SK-MEL-5 (cell line): ENCODE data around the gene TMEM123. TPM values are rescaled to one million over a fixed set of nuclear protein-coding genes. Genes with fewer than 3 reads are reported as not detected.
"Not testable (repeated sequence)": the region's sequence is repeated elsewhere in the genome, so short reads cannot be mapped to it uniquely, and the experiment has no call there.

ENCODE experiments used
- DNase-seq: peaks from one replicate; pipeline ENCODE4 v3.0.0-alpha.2; 2016; ENCODE audit warnings: low read depth, low spot score
- in situ Hi-C: cut with HindIII; loops from 2 replicates; pipeline ENCODE4 v1.10.0; 2016; ENCODE audit warnings: low sequenced_read_pairs, high pct_unique_total_duplicates, low pct_unique_long_range_greater_than_20kb
- total RNA-seq: library from RNA; depleted of rRNA; stranded (reverse); fragments of >200 nt; shearing (Covaris generic); gene quantifications from 2 replicates; pipeline ENCODE4 v1.2.3, GENCODE V29; 2014

The TMEM123 gene
- total RNA-seq, 1 experiment from 2014 or later: 99.8 TPM

DNA sequence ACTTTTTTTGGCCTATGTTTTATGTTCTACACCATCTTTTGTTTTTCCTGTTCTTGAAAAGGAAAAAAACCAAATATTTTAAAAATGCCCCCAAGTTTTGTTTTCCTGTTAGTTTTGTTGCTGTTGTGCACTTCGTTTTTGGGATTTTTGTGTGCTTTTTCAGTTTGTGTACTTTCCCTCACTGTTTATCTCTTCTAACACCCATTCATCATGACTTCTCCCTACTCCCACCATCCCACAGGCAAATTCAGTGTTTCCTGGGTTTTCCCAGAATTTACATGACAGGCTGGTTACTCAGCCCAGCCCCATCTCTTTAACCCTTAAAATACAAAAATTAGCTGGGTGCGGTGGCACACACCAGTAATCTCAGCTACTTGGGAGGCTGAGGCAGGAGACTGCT is 15.6 kb downstream of the TMEM123 start:
- in situ Hi-C loops: no loop called here
- DNase-seq: no peak

DNA sequence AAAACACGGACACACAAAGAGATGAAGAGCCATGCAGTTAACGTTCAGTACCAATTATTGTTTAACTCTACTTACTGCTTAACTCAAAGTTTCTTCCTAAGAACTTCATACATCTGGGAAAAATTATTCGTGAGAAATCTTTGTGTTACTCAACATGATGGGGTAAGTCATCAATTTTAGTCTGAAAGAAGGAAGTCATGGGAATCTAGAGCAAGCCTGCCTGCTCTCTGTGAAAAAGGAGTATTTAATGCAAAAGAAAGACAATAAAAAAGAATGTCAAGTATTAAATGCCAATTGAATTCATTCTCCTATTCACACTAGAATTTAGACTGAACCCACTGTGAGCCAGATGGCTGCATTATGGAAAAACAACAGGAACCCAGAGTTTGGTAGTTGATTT is 16.0 kb downstream of the TMEM123 start:
- in situ Hi-C loops: no loop called here
- DNase-seq: no peak

DNA sequence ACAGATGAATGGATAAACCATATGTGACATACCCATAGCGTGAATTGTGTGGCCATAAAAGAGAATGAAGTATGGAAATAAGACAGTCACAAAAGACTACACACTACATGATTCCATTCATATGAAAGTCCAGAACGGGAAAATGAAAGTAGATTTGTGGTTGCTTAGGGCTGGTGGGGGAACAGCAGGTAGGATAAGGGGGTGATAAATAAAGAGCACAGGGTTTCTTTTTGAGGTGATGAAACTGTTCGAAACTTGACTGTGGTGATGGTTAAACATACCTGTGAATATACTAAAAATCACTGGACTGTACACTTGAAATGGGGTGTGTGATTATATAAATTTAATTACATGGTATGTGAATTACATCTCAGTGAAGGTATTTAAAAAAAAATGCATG is 16.9 kb downstream of the TMEM123 start:
- in situ Hi-C loops: no loop called here

DNA sequence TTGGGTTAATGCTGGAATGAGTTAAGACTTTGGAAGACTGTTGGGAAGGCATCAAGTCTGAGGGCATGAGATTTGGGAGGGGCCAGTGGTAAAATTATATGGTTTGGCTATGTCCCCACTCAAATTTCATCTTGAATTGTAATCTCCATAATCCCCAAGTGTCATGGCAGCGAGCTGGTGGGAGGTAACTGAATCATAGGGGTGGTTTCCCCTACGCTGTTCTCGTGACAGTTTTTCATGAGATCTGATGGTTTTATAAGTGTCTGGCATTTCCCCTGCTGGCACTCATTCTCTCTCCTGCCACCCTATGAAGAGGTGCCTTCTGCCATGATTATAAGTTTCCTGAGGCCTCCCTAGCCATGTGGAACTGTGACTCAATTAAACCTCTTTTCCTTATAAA is 19.0 kb downstream of the TMEM123 start:
- in situ Hi-C loops, DNase-seq: not testable (repeated sequence)

More for the DNA sequence above, 16.9 kb downstream of the TMEM123 start:
- no peak for DNase-seq

DNA sequence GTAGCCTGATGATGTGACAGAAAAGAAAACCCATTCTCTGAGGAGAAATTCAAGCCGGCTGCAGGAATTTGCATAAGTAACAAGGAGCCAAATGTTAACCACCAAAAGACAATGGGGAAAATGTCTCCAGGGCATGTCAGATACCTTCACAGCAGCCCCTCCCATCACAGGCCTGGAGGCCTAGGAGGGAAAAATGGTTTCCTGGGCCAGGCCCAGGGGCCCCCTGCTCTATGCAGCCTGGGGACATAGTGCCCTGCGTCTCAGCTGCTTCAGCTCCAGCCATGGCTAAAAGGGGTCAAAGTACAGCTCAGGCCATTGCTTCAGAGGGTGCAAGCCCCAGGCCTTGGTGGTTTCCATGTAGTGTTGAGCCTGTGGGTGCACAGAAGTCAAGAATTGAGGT is 20.0 kb downstream of the TMEM123 start:
- DNase-seq, in situ Hi-C loops: not testable (repeated sequence)

DNA sequence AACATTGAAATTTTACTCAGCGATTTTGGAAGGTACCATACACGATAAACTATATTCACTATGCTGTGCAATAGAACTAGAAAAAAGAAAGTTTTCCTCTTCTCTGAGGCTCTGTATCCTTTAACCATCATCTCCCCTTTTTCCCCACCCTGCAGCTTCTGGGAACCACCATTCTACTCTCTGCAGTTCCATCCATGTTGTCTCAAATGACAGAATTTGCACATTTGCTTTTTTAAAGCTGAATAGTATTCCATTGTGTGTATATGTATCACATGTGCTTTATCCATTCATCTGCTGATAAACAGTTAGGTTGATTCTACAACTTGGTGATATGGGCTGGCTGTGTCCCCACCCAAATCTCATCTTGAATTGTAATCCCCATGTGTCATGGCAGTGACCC is 21.2 kb downstream of the TMEM123 start:
- no peak for DNase-seq
- in situ Hi-C loops: no loop called here

DNA sequence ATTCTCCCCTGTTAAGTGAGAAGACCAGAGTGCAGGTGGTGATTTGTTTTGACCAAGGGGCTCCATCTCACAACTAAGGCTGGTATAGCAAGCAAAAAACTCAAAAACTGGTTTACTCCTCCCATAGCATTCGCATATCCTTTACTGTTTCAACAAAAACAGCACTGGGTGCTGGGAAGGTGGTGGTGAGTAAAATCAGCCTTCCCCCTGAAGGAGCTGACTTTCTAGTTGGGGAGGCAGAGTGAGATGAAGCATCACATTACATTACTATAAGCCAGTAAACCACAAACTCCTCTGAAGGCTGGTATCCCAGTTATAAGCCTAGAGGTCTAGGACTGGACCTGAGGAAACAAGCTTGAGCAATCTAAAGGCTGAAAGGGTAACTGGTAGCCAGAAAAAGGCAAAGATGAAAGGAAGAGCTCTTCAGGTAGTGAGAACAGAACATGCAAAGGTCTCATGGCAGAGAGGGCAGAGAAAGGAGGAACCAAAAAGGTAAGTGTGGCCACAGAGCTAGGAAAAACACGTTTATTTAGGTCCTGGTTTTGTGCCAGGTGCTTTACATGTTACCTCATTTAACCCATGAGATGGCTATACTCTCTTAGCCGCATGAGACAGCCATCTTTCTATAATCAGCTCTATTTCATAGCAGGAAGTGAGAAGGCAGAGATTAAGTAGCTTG is 22.3 kb downstream of the TMEM123 start:
- in situ Hi-C loops: no loop called here
- DNase-seq: no peak

DNA sequence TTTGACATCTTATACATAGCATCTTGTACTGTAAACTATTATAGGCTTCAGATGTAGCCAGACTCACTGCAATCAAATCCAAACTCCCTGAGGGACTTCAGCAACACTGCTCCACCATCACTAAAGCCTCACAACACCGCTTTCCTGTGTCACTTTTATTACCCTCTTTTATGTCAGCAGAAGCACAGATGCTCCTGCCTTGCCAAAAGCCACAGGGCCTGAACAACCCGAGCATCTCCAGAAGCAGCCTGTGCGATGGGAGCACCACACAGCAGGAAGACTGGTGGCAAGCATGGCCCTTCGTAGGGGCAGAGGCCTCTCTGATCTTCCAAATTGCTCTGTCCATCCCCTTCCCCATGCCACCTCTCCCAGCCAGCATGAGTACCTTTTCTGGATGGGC is 22.9 kb downstream of the TMEM123 start:
- in situ Hi-C loops: no loop called here

DNA sequence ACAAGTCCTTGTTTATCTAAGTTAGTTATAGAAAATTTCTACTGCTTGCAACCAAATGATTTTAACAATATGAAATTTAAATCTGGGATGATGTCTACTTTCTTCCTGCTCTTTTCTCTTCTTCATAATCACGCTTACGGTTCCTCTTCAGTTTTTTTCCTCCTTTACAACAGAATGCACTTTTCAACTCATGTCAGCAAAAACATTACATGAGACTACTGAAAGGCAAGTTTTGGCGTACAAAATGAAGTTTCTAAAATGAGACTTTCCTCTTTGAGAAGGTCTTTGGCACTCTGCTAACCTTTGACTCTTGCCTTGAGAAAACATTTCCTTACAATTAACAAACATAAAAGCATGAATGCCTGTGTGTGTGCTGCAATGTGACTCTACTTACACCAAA is 23.3 kb downstream of the TMEM123 start:
- in situ Hi-C loops: no loop called here
- DNase-seq: no peak

More for the DNA sequence above, 22.9 kb downstream of the TMEM123 start:
- no peak for DNase-seq

DNA sequence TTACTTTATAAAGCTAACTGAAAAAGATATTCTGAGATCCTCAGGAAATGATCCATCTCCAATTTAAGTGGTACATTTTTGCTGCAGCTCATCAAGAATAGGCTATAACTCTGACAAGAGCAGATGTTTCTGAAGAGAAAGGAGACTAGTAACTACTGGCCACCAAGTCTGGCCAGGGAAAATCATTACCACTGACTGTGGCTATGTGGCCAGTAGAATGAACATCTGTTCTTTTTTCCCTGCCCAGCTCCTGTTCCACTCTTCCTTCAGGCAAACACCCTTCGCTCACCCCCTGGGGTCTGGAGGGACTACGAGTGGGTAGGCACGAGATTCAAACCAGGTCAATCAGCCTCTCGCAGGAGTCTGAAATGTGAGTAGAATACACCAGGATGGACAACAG is 23.9 kb downstream of the TMEM123 start:
- DNase-seq: no peak
- in situ Hi-C loops: no loop called here

DNA sequence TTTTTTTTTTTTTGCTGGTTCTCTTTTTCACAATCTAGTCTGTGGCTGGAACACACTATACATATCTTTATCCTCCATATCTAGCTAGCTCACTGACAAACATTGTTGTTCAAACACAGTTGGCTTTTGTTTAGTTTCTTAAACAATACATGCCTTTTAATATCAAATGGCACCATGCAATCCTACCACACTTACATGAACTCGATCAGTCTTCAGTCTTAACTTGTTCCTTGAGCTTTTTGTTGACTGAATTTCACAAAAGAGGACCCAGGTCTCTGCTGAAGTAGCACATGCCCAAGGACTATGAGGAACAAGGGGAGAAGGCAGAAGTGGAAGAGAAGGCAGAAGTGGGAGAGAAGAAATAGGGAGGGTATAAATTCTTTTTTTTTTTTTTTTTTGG is 25.5 kb downstream of the TMEM123 start:
- peak; percentile 91 for DNase-seq
- in situ Hi-C loops: no loop called here

DNA sequence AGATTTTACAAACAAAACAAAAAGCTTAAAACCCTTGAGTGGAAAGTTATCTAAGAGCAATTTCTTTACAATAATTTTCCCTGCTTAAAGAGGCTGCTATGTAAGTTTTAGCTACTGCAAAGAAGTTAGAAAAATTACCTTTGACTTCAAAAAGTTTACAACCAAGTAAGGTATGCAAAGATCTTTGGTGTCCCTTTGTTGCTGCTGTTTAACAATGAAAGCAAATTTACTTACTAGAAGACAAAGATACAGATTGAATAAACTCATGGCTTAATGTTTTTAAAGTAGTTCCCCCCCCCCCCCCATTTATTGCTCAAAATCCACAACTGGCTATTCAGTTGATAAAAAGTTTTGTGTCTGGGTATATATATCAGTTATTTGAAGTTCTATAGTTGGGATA is 26.0 kb downstream of the TMEM123 start:
- in situ Hi-C loops: no loop called here
- no peak for DNase-seq

DNA sequence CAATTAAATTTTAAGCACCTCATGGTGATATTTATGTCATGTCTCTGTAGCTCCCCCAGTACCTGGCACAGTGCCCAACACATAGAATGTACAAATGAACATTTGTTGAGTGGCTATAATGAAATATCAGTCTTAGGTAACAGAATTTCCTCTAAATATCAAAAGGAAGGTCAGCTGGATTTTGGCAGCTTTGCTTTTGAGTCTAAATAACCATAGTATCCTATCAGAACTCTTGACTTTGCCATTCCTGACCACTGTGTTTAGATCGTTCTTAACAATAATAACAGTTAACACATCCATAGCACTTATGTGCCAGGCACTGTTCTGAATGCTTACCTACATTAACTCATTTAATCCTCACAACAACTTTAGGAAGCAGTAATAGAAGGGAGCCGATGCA is 26.6 kb downstream of the TMEM123 start:
- no peak for DNase-seq
- in situ Hi-C loops: no loop called here

DNA sequence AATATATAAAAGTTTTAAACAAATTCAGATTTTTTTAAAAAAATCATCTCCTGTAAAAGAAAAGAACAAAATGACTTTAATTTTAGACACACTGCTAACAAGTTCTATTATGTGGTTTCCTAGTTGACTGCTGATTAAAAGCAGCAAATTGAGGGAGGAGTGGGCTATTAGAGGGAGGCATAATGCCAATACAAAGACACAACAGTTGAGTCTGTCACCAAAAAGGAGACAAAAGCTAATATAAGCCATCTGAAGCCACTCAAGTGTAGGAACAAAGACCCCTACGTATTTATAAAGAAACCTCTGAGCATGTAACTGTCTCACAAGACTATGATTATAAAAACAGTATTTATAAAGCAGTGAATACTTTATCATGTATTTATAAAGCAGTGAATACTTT is 28.6 kb downstream of the TMEM123 start:
- in situ Hi-C loops: no loop called here
- DNase-seq: no peak

DNA sequence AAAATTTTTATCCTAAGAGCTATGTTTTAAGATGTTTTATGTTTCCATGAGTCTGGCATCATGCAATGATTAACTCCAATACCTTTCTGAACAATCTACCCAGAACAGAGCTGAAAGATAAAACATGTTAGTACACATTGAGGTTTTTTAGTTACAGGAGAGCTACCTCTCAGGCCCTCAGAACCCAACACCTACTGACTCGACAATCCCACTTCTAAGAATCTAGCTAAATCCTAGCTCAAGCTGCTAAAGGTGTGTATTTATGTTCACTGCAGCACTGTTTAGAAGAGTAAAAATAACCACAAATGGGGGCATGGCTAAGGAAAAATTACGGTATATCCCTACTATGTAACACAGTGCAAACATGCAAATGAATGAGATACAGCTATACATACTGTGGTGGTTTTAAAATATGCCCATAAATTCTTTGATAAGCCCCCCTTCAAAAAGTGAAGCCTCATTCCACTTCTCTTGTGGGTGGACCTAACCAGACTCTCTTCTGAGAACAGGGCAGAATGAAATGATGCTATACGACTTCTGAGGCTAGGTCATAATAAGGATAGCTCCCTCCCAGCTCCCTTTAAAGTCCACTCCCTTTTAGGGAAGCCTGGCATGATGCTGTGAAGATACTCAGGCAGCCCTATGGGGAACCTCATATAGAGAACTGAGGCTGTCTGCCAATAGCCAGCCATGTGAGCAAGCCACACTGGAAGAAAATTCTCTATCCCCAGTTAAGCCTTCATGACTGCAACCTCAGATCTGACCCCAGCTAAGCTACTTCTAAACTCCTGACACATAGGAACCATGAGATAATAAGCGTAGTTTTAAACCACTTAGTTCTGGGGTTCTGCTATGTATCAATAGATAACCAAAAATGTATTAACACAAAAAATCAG is 29.5 kb downstream of the TMEM123 start:
- in situ Hi-C loops: no loop called here
- DNase-seq: no peak

DNA sequence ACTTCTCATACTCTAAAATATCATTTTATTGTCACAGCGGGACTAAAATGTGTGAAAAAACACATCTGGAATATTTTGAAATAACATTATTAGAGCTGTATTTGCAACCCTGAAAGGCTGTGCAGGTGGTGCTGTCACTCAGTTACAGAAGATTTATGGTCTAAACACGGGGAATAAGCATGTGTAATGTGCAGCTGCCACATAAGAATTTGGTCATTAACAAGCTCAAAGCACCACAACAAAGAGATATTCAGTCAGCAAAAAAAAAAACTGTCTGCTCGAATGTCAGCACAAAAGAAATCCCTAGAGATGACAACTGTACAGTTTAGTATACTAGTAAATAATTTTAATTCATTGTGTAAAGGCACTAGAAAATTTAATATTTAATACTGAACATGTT is 31.3 kb downstream of the TMEM123 start:
- no peak for DNase-seq

DNA sequence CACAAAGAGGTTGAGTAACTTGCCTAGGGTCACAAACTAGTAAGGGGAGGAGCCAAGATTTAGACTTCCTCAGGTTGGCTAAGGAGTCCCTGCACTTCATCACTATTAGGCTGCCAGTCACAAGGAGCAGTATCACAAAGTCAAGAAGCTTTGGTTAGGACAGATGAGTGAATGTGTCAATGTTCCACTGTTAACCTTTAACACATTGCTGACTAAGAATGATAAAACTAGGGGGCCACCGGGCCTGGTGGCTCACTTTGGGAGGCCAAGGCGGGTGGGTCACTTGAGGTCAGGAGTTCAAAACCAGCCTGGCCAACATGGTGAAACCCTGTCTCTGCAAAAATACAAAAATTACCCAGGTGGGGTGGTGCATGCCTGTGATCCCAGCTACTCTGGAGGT is 32.0 kb downstream of the TMEM123 start:
- DNase-seq: no peak
- in situ Hi-C loops: no loop called here

More for the DNA sequence above, 31.3 kb downstream of the TMEM123 start:
- in situ Hi-C loops: no loop called here

DNA sequence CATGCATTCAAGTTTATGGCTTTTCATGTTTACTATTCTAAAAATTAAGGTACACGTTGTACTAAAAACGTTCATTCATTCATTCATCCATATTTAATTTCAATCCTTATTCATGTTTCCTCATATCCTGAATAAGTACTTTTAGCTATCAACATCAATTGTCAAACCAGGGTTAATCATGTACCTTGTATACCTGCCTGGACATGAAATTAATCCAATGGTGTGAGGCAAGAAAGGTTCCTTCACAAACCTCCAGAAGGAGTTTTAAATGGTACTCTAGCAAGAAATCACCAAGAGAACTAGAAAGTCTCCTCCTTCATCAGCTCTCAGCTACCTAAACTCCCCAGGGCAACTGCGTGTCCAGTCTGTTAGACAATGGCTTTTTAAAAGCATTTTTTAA is 33.4 kb downstream of the TMEM123 start:
- in situ Hi-C loops: no loop called here
- no peak for DNase-seq

DNA sequence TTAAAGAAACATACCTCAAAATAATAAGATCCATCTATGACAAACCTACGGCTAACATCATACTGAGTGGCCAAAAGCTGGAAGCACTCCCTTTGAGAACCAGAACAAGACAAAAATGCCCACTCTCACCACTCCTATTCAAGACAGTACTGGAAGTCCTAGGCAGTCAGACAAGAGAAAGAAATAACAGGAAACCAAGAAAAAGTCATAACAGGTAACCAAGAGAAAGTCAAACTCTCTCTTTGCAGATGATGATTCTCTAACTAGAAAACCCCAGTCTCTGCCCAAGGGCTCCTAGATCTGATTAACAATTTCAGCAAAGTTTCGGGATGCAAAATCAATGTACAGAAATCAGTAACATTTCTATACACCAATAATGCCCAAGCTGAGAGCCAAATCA is 35.6 kb downstream of the TMEM123 start:
- no peak for DNase-seq
- in situ Hi-C loops: no loop called here
